Measurements from ENCODE around the gene MMEL1.

DNA sequence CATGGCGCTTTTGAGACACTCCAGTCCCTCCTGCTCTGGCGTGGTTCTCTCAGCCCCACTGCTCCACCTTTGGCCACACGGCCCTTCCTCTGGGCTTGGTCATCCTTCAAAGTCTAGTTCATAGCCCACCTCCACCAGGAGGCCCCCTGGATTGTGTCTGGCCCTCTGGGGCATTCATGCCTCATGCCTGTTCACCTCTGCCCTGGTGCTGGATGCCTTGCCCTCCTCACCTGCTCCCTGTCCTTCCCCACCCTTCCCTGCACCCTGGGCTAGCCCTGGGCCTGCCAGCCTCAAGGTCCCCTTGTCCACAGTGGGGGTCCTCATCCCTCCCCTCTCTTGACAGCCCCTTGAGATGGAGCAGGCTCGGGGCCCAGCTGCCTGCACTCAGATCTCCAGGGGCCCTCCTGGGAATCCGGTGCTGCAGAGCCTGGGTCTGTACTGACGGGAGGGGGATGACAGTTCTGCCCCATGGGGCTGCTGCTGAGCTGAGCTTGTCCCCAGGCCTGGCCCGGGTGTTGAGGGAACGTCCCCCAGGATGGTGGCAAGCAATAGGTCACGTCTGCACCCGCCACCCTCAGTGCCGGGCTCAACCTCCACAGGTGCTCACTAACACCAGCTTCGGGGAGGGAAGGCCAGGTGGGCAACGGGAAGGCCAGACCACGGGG lies 27.8 kb downstream of the MMEL1 start:
- TF ChIP-seq, protein P1, sequence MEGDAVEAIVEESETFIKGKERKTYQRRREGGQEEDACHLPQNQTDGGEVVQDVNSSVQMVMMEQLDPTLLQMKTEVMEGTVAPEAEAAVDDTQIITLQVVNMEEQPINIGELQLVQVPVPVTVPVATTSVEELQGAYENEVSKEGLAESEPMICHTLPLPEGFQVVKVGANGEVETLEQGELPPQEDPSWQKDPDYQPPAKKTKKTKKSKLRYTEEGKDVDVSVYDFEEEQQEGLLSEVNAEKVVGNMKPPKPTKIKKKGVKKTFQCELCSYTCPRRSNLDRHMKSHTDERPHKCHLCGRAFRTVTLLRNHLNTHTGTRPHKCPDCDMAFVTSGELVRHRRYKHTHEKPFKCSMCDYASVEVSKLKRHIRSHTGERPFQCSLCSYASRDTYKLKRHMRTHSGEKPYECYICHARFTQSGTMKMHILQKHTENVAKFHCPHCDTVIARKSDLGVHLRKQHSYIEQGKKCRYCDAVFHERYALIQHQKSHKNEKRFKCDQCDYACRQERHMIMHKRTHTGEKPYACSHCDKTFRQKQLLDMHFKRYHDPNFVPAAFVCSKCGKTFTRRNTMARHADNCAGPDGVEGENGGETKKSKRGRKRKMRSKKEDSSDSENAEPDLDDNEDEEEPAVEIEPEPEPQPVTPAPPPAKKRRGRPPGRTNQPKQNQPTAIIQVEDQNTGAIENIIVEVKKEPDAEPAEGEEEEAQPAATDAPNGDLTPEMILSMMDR (IDR thresholded peaks at IDR 0.05): no peak
- no peak for TF ChIP-seq POLR2AphosphoS5 (IDR thresholded peaks at IDR 0.05)
- TF ChIP-seq POLR2A (IDR thresholded peaks at IDR 0.05): no peak

Measured in sigmoid colon (tissue), 4 donors.